GM13976 (cell line): ENCODE results near the gene DDI2.
"Not testable (repeated sequence)": the region's sequence is repeated elsewhere in the genome, so short reads cannot be mapped to it uniquely, and the experiment has no call there.

ENCODE experiments used
- DNase-seq: peaks from one replicate; pipeline ENCODE4 v3.0.0; 2012; ENCODE audit warnings: low spot score
- in situ Hi-C: fragments of 300-500 bp; cut with MboI; formaldehyde crosslinking; loops from one replicate; pipeline ENCODE4 v1.12.0; 2022; ENCODE audit warnings: low sequenced_read_pairs, mixed read lengths, inconsistent platforms; ENCODE audit not compliant: unreplicated experiment
- TF ChIP-seq, protein P1 (sequence below): IDR thresholded peaks from 2 replicates; pipeline ENCODE4 v1.5.1; 2012; ENCODE audit warnings: borderline replicate concordance, mild to moderate bottlenecking; ENCODE audit not compliant: insufficient read depth; ENCODE audit errors: extremely low read depth, missing control alignments, control extremely low read depth

DDI2 gene

DNA sequence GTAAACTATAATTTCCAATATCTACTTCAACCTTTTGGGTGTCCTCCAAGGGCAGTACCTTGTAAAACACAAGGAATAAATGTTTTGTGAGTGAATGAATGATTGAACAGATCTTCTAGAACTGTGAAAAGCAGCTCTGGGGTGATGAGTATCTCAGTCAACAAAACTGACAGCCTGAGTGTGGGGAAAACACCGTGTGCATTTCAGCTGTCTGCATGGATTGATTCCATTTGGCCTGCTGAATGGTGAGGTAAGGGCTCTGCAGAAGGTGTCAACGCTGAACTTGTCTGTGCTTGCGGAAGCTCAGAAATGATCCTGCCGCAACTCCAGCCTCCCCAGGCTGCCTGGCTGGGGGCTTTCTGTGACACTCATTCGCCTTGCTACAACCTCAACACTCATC lies 25.0 kb upstream of the DDI2 start:
- TF ChIP-seq, protein P1, sequence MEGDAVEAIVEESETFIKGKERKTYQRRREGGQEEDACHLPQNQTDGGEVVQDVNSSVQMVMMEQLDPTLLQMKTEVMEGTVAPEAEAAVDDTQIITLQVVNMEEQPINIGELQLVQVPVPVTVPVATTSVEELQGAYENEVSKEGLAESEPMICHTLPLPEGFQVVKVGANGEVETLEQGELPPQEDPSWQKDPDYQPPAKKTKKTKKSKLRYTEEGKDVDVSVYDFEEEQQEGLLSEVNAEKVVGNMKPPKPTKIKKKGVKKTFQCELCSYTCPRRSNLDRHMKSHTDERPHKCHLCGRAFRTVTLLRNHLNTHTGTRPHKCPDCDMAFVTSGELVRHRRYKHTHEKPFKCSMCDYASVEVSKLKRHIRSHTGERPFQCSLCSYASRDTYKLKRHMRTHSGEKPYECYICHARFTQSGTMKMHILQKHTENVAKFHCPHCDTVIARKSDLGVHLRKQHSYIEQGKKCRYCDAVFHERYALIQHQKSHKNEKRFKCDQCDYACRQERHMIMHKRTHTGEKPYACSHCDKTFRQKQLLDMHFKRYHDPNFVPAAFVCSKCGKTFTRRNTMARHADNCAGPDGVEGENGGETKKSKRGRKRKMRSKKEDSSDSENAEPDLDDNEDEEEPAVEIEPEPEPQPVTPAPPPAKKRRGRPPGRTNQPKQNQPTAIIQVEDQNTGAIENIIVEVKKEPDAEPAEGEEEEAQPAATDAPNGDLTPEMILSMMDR: no peak
- no peak for DNase-seq
- in situ Hi-C loops: loop anchor here (10.0 kb wide), 1 partner anchor 153 kb away; the partner anchor contains the start of gene TMEM82

DNA sequence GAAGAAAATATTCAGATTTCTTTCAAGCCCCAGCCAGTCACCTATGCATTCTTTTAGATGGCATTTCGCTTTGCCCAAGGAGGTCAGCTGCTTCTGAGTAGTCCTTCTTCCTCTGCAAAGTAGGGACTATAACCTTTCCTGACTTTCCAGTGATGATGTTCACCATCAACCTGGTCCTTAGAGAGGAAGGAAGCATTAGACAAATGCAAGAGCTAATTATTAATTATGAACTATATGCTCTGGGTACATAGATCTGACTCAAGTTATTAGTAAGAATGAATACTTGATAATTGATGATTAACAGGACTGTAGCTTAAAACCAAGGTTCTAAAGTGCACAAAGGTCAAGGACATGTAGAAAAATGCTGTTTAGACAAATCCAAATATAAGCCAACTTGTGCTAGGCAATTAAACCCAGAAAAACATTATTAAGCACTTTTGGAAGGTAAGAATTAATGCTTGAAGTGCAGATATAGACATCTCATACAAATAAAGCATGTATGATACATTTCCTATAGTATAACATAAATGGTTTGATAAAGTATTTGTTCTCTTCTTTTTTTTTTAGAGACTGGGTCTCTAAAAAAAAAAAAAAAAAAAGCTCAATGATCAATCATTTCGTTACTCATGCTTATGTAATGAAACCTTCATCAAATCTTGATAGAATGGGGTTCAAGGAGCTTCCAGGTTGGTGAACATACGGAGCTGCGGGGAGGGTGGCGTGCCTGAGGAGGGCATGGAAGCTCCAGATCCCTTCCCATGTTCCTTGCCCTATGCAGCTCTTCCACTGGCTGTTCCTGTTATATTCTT lies 21.2 kb upstream of the DDI2 start:
- TF ChIP-seq, protein P1: no peak
- no peak for DNase-seq
- in situ Hi-C loops: loop anchor here (10.0 kb wide), 1 partner anchor 149 kb away; the partner anchor contains the start of gene TMEM82

DNA sequence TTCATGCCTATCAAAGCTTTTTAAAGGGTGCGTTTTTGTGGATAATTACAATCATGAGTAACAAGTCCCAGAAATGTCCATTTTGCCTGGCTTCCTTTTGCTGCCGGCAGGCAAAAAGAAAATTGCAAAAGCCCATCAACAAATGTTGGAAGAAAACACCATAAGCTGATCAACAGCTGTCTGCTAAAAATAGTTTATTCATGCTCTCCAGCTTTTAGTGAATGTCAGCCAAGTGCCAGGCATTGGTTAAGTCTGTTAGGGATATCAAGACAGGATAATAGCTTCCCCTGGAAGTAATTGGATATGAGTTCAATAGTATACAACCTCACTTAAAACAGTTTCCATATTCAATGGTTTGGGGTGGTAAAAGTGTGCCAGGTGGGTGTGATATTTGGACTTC lies 18.8 kb upstream of the DDI2 start:
- TF ChIP-seq, protein P1: no peak
- no peak for DNase-seq
- in situ Hi-C loops: loop anchor here (10.0 kb wide), 1 partner anchor 146 kb away; the partner anchor contains the start of gene TMEM82

DNA sequence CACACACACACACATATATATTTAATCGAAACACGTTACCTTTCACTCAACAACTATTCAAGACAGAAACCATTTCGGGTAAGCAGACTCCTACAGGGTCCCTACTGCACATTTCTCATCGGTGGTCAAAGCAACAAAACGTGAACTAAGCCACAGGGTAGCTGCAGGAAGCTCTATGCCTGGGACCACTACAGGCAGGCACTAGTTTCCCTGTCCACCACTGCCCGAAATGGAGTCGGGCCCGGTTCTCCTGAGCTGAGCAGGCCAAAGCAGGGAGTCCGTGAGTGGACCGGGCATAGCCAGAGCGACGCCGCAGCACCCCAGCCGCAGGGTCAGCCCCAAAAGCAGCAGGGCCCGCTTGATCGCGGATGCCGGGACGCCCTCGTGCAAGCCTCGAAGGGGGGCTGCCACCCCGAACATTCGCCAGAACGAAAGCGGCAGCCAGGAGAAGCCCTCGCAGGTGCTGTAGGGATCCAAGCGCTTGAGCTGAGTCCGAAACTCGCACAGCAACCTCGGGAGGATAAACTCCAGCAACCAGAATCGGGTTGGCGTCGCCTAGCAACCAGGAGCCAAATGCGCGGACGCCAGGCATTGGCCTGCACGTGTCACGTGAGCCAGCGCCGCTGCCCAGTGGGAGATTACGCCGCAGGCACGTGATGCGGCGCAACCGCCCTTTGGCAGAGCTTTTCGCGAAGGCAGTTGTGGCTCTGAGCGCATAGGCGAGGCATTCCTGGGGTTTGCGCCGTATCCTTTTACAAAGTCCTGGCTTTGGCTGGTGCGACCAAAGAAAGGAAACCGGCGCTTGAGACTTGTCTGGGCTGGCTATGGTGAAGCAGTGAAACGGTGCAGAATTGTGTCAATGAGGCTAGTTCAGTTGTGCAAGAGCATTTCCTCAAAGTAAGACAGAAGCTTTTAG lies 13.9 kb upstream of the DDI2 start:
- in situ Hi-C loops: no loop called here
- TF ChIP-seq, protein P1: no peak

DNA sequence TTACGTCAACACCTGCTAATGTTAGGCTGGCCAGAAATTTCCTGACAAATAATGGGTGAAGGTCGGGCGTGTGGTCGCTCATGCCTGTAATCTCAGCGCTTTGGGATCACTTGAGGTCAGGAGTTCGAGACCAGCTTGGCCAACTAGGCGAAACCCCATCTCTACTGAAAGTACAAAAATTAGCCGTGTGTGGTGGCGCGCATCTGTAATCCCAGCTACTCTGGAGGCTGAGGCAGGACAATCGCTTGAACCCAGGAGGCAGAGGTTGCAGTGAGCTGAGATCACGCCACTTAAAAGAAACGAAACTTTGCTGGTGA lies 13.3 kb upstream of the DDI2 start:
- in situ Hi-C loops, DNase-seq: not testable (repeated sequence)

More for the DNA sequence above, 13.9 kb upstream of the DDI2 start:
- peak; percentile 98 for DNase-seq

DNA sequence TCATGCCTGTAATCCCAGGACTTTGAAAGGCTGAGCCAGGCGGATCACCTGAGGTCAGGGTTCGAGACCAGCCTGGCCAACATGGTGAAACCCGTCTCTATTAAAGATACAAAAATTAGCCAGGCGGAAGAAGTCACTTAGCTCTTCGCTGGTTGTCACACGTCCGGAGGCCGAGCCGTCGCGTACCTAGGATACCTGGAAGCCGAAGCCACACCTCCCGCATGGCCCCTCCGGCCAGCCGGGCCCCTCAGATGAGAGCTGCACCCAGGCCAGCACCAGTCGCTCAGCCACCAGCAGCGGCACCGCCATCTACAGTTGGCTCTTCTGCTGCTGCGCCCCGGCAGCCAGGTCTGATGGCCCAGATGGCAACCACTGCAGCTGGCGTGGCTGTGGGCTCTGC lies 12.9 kb upstream of the DDI2 start:
- in situ Hi-C loops, DNase-seq: not testable (repeated sequence)

DNA sequence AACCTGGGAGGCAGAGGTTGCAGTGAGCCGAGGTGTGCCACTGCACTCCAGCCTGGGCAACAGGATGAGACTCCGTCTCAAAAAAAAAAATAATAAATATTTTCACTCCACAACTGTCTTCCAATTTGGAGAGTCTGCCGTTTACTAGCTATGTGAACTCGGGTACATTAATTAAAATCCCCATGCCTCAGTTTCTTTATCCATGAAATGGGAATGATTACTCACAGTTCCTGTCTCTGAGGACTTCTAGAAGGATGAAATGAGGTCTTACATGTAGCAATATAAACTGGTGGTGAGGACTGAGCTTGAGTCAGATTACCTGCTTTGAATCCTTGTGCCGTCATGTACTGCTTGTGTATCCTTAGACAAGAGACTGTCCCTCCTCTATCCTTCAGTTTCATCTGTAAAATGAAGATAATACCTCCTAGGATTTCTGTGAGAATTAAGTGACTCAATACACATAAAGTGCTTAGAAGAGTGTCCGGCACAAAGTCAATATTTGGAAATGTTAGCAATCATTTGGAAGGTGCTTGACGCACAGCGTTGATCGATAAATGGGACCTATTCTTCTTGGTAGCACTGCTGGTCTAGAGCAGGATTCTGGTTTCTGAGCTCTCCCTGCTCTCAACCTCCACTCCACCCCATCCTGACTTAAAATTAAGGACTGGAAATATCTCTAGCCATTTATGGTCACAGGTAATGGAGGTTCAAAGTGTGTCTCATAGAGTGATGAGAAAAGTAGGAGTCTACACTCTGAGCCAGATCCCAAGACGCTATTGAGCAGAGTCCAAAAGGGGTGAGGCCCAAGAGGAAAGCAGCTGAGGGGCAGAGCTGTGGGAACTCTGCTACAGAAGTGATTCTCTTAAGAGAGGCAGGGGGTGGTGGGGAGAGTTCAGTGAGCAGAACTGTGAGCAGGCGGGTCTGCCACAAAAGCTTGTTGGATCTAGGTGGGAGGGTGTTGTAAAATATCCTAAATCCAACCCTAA lies 11.6 kb upstream of the DDI2 start:
- in situ Hi-C loops: no loop called here
- no peak for DNase-seq
- TF ChIP-seq, protein P1: no peak
